ENCODE results near the gene PNMA6E.

DNA sequence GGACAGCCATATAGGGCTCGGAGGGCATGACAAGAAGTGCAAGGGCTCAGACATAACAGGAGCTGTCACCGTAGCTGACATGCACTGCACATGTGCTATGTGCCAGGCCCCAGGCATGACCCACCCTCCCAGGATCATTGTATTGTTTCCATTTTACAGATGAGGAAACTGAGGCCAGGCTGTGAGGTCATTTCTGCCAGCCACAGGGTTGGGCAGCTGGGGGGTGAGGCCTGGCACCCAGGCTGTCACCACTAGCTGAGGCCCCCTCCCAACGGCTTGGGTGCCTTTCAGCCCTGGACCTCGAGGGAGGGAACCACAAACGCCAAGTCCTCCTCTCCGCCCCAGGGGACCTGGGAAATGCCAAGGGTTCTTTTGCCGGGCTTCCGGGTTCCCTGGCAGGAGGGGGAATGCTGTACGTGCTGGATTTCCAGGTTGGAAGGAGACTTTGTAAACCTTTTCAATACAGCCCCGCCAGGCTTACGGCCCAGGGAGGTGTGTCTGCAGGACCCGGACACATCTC lies 32.1 kb upstream of the PNMA6E start:
- TF ChIP-seq ZNF341 (tag by site-specific recombination; IDR thresholded peaks at IDR 0.05; ENCODE audit: low read depth): no peak
- TF ChIP-seq, protein P1, sequence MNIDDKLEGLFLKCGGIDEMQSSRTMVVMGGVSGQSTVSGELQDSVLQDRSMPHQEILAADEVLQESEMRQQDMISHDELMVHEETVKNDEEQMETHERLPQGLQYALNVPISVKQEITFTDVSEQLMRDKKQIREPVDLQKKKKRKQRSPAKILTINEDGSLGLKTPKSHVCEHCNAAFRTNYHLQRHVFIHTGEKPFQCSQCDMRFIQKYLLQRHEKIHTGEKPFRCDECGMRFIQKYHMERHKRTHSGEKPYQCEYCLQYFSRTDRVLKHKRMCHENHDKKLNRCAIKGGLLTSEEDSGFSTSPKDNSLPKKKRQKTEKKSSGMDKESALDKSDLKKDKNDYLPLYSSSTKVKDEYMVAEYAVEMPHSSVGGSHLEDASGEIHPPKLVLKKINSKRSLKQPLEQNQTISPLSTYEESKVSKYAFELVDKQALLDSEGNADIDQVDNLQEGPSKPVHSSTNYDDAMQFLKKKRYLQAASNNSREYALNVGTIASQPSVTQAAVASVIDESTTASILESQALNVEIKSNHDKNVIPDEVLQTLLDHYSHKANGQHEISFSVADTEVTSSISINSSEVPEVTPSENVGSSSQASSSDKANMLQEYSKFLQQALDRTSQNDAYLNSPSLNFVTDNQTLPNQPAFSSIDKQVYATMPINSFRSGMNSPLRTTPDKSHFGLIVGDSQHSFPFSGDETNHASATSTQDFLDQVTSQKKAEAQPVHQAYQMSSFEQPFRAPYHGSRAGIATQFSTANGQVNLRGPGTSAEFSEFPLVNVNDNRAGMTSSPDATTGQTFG (tag by site-specific recombination; IDR thresholded peaks at IDR 0.05; ENCODE audit: borderline replicate concordance): no peak
- TF ChIP-seq ZNF610 (tag by site-specific recombination; IDR thresholded peaks at IDR 0.05; ENCODE audit: borderline replicate concordance): no peak
- no peak for TF ChIP-seq ZNF747 (tag by site-specific recombination; IDR thresholded peaks at IDR 0.05)
- TF ChIP-seq, protein P2, sequence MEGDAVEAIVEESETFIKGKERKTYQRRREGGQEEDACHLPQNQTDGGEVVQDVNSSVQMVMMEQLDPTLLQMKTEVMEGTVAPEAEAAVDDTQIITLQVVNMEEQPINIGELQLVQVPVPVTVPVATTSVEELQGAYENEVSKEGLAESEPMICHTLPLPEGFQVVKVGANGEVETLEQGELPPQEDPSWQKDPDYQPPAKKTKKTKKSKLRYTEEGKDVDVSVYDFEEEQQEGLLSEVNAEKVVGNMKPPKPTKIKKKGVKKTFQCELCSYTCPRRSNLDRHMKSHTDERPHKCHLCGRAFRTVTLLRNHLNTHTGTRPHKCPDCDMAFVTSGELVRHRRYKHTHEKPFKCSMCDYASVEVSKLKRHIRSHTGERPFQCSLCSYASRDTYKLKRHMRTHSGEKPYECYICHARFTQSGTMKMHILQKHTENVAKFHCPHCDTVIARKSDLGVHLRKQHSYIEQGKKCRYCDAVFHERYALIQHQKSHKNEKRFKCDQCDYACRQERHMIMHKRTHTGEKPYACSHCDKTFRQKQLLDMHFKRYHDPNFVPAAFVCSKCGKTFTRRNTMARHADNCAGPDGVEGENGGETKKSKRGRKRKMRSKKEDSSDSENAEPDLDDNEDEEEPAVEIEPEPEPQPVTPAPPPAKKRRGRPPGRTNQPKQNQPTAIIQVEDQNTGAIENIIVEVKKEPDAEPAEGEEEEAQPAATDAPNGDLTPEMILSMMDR (tag by site-specific recombination; IDR thresholded peaks at IDR 0.05): no peak
- TF ChIP-seq MZF1 (tag by site-specific recombination; IDR thresholded peaks at IDR 0.05; ENCODE audit: borderline replicate concordance): no peak
- no peak for TF ChIP-seq ZNF175 (tag by site-specific recombination; IDR thresholded peaks at IDR 0.05)
- no peak for TF ChIP-seq ZNF600 (tag by site-specific recombination; IDR thresholded peaks at IDR 0.05)
- TF ChIP-seq ZNF302 (tag by site-specific recombination; IDR thresholded peaks at IDR 0.05; ENCODE audit: low read depth): no peak
- no peak for TF ChIP-seq ZNF23 (tag by site-specific recombination; IDR thresholded peaks at IDR 0.05; ENCODE audit: borderline replicate concordance)
- TF ChIP-seq KLF10 (tag by site-specific recombination; IDR thresholded peaks at IDR 0.05): no peak
- TF ChIP-seq, protein P3, sequence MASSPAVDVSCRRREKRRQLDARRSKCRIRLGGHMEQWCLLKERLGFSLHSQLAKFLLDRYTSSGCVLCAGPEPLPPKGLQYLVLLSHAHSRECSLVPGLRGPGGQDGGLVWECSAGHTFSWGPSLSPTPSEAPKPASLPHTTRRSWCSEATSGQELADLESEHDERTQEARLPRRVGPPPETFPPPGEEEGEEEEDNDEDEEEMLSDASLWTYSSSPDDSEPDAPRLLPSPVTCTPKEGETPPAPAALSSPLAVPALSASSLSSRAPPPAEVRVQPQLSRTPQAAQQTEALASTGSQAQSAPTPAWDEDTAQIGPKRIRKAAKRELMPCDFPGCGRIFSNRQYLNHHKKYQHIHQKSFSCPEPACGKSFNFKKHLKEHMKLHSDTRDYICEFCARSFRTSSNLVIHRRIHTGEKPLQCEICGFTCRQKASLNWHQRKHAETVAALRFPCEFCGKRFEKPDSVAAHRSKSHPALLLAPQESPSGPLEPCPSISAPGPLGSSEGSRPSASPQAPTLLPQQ (tag by site-specific recombination; IDR thresholded peaks at IDR 0.05): no peak
- TF ChIP-seq ZXDB (tag by site-specific recombination; IDR thresholded peaks at IDR 0.05): no peak

Measured in HEK293 (cell line).